UCSD-AML1 (cell line): Measurements from ENCODE around the gene ZNF578.
"Not testable (repeated sequence)": the region's sequence is repeated elsewhere in the genome, so short reads cannot be mapped to it uniquely, and the experiment has no call there.

Experiments
- DNase-seq: peaks from one replicate; lab custom pipeline; 2025; ENCODE audit not compliant: unreplicated experiment; lab: John Stamatoyannopoulos, UW

The ZNF578 gene

GRCh38 chr19:52557231-52557995 is 104.1 kb downstream of the ZNF578 start:
- no peak for DNase-seq

GRCh38 chr19:52558732-52559445 is 105.5 kb downstream of the ZNF578 start:
- DNase-seq: not testable (repeated sequence)

GRCh38 chr19:52561611-52562010 is 108.3 kb downstream of the ZNF578 start:
- DNase-seq: not testable (repeated sequence)
